Lower leg skin (tissue), 4 donors: ENCODE data around the gene PGLYRP4. TPM values are rescaled to one million over a fixed set of nuclear protein-coding genes. Genes with fewer than 3 reads are reported as not detected.

Experiments
- DNase-seq, 2 donors: peaks; one replicate each; pipeline ENCODE4 v3.0.0-alpha.2; 2019; ENCODE audit warnings: low spot score in 2 of 2
- H3K4me3 ChIP-seq: fragments of 200-600 bp; sonication (generic); 2 replicates; pipeline ENCODE4 v1.5.1; 2017; ENCODE audit warnings: mild to moderate bottlenecking, low read depth; ENCODE audit not compliant: poor library complexity, severe bottlenecking
- POLR2A ChIP-seq, 2 donors: fragments of 450-650 bp; IDR thresholded peaks; one replicate each; pipeline ENCODE4 v1.6.1; 2016 to 2017; ENCODE audit warnings: antibody characterized with exemption in 2 of 2, mild to moderate bottlenecking in 1 of 2, moderate library complexity in 1 of 2
- WGBS, 2 donors: methylation state at CpG; one replicate each; pipeline ENCODE4 v1.1.5; 2018; 5-methylcytosine and 5-hydroxymethylcytosine counted together
- intact Hi-C: fragments of 100-400 bp; cut with DNase I; formaldehyde crosslinking; loops from one replicate; pipeline ENCODE4 v1.15.0; 2023; ENCODE audit warnings: low total_unique reads
- total RNA-seq, 4 donors: library from RNA; depleted of rRNA; stranded (reverse); fragments of >200 nt; gene quantifications; one replicate each; pipeline ENCODE4 v1.1.0, GENCODE V29; 2016
- TF ChIP-seq, protein P1 (sequence below), 3 donors: fragments of 450-650 bp; IDR thresholded peaks; one replicate each; pipeline ENCODE4 v1.5.1; 2016; ENCODE audit warnings: antibody characterized with exemption in 3 of 3, mild to moderate bottlenecking in 3 of 3, moderate library complexity in 2 of 3

The PGLYRP4 gene
- total RNA-seq, 4 donors from 2014 or later, result 10.2 to 36.1 (median 18.7) TPM

DNA sequence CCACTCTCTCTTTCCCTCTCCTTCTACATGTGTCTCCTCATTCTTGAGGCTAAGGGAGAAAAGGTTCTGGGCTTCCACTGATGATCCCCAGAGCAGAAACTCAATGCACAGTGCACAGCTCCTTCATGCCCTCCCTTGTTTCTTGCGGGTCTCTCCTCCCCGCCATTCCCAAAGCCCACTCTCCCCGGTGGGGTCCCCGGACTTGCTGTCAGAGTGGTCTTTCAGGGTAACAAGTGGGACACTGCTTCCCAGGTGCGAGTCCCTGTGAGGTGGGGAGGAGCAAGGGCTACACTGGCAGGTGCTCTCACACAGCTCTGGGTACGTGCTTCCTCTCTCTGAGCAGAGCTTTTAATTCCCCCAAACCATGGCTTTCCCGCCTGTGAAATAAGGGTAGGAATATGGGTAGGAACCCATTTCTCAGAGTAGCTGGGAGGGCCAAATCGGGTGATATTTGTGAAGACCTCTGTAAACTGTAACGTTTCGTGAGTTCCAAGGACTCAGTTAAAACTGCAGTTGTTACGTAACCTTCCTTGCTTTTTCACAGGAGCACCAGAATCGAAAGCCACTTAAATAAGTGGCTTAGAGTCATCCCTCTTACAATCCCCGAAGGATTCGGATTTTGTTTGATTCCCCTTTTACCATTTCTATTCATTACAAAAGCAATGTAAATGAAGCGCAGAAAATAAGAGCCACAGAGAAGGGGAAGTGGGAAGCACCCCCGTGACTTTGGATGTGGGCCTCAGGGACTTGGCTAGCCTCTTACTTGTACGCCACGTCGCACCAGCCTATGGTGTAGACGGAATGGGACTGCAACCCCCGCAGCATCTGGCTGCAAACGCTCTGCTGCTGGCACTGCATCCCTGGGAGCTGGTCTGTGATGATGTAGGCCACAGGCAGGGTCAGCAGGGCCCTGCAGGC, 42.1 kb downstream of the PGLYRP4 start:
- TF ChIP-seq, protein P1, sequence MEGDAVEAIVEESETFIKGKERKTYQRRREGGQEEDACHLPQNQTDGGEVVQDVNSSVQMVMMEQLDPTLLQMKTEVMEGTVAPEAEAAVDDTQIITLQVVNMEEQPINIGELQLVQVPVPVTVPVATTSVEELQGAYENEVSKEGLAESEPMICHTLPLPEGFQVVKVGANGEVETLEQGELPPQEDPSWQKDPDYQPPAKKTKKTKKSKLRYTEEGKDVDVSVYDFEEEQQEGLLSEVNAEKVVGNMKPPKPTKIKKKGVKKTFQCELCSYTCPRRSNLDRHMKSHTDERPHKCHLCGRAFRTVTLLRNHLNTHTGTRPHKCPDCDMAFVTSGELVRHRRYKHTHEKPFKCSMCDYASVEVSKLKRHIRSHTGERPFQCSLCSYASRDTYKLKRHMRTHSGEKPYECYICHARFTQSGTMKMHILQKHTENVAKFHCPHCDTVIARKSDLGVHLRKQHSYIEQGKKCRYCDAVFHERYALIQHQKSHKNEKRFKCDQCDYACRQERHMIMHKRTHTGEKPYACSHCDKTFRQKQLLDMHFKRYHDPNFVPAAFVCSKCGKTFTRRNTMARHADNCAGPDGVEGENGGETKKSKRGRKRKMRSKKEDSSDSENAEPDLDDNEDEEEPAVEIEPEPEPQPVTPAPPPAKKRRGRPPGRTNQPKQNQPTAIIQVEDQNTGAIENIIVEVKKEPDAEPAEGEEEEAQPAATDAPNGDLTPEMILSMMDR (IDR thresholded peaks at IDR 0.05), result no peak
- TF ChIP-seq POLR2A (IDR thresholded peaks at IDR 0.05), result no peak
- WGBS, 2 donors, result 87 to 88% methylated on average over 22 of the region's 22 CpGs
- intact Hi-C loops, result no loop called here
- no peak overlapping the region for H3K4me3 ChIP-seq
- DNase-seq, result no peak

DNA sequence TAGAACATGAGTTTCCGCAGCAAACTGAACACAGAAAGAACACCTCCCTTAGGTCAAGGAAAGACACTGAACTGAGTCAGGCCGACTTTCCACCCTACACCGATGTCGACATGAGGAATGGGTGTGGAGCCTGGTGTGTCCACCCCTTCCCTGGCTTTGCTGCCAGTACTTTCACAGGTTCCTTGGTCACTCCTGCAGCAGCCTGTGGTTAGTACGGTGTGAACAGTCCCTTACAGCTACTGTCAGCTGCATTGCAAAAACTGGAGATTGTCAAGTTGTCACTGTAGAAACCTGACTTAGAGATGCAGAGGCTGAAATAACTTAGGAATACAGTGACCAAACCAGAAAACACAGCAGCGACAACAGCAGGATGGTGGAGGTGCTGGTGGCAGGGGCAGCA, 43.0 kb downstream of the PGLYRP4 start:
- no peak for DNase-seq
- intact Hi-C loops, result no loop called here
- TF ChIP-seq, protein P1 (IDR thresholded peaks at IDR 0.05), result no peak
- no peak for TF ChIP-seq POLR2A (IDR thresholded peaks at IDR 0.05)
- WGBS, 2 donors, result 88% methylated on average over 6 of the region's 6 CpGs
- no peak overlapping the region for H3K4me3 ChIP-seq

- TF ChIP-seq, protein P1 (IDR thresholded peaks at IDR 0.05), result no peak
- no peak for TF ChIP-seq POLR2A (IDR thresholded peaks at IDR 0.05)
- DNase-seq, result no peak
- WGBS, 2 donors, result 73 to 75% methylated on average over 5 of the region's 5 CpGs
- no peak overlapping the region for H3K4me3 ChIP-seq
- intact Hi-C loops, result no loop called here
These were observed 46.3 kb downstream of the PGLYRP4 start for GRCh38 chr1:153302308-153302707.

DNA sequence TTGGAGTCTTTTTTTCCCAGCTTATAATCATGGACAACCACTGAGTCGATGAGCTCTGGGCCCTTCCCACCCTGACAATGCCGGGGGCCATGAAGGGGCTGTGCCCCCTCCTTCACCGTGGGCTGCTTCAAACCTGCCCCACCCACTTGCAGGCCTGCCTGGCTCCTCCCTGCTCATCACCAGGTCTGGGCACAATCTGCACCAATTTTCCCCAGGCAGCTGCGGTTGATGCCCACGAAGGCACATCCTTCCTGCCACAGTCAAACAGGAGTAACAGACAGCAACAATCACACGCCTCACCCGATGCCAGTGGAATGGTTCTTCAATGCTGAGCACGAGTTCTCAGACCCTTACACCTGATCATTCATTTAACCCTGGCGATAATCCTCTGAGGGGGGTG, 54.8 kb downstream of the PGLYRP4 start:
- no peak for TF ChIP-seq POLR2A (IDR thresholded peaks at IDR 0.05)
- TF ChIP-seq, protein P1 (IDR thresholded peaks at IDR 0.05), result no peak
- no peak for DNase-seq
- H3K4me3 ChIP-seq, result no peak overlapping the region
- intact Hi-C loops, result no loop called here
- WGBS, 2 donors, result 41 to 43% methylated on average over 9 of the region's 9 CpGs

GRCh38 chr1:153293480-153293775, 55.2 kb downstream of the PGLYRP4 start:
- WGBS, 2 donors, result 20 to 55% methylated on average over 7 of the region's 7 CpGs
- TF ChIP-seq, protein P1 (IDR thresholded peaks at IDR 0.05), result no peak
- TF ChIP-seq POLR2A (IDR thresholded peaks at IDR 0.05), result no peak
- no peak for DNase-seq
- no peak overlapping the region for H3K4me3 ChIP-seq
- intact Hi-C loops, result no loop called here
